H1 (cell line): Measurements from ENCODE around the gene NXNL2.

Experiments
- CEBPB ChIP-seq: IDR thresholded peaks from 2 replicates; pipeline ENCODE4 v1.6.1; 2012; ENCODE audit warnings: low read depth, low read length
- CTCF ChIP-seq, 3 experiments: IDR thresholded peaks; 1 replicate in 2 of 3; 2 replicates in 1 of 3; pipeline versions ENCODE4 v1.5.1 to v1.6.1; 2011; ENCODE audit warnings: low read length in 3 of 3, mild to moderate bottlenecking in 3 of 3, inconsistent platforms in 2 of 3, low read depth in 1 of 3, moderate library complexity in 1 of 3; ENCODE audit not compliant: insufficient read depth in 1 of 3; ENCODE audit errors: control extremely low read depth in 1 of 3
- EZH2 ChIP-seq: fragments of 200-600 bp; sonication (generic); IDR thresholded peaks from 2 replicates; pipeline ENCODE4 v1.7.1; 2012; ENCODE audit warnings: low read depth, mild to moderate bottlenecking, moderate library complexity, low read length, inconsistent platforms; ENCODE audit not compliant: severe bottlenecking
- POLR2A ChIP-seq, 2 experiments: IDR thresholded peaks; 1 replicate in 1 of 2; 2 replicates in 1 of 2; pipeline ENCODE4 v1.6.1; 2011; ENCODE audit warnings: low read depth in 2 of 2, low read length in 2 of 2, mild to moderate bottlenecking in 2 of 2; ENCODE audit errors: control extremely low read depth in 1 of 2
- SUZ12 ChIP-seq: fragments of 200-600 bp; sonication (generic); IDR thresholded peaks from 2 replicates; pipeline ENCODE4 v1.6.1; 2012; ENCODE audit warnings: mild to moderate bottlenecking, inconsistent platforms, low read length, moderate library complexity, mixed read lengths
- YY1 ChIP-seq: IDR thresholded peaks from 2 replicates; pipeline ENCODE4 v1.6.1; 2011; ENCODE audit warnings: low read depth, mild to moderate bottlenecking, low read length

GRCh38 chr9:88535226-88536022 is 446 bp downstream of the NXNL2 start:
- TF ChIP-seq CTCF (IDR thresholded peaks at IDR 0.05; ENCODE audit: control extremely low read depth in 1 of 3, insufficient read depth in 1 of 3, low read depth in 1 of 3, low read length in 3 of 3) (peak in 1 of 3 experiments; percentile 35; a peak in 1 of 4 replicates), SUZ12 (0 out of 2 replicates have a peak, but pooled peaks have one; percentile 44), YY1 (no peak), POLR2A (IDR thresholded peaks at IDR 0.05; ENCODE audit: control extremely low read depth in 1 of 2, low read depth in 2 of 2, low read length in 2 of 2) (0 out of 3 replicates have a peak, but pooled peaks of 1 of the 2 experiments have one; percentile 32), EZH2 (peak; percentile 39), CEBPB (no peak)
